ENCODE measurements around the gene AEBP2. TPM values are rescaled to one million over a fixed set of nuclear protein-coding genes. Genes with fewer than 3 reads are reported as not detected.

AEBP2 gene
- total and polyA plus RNA-seq, 12 donors: 5.7 to 31.6 (median 28.2) TPM

GRCh38 chr12:19402743-19403431, 36.4 kb upstream of the AEBP2 start:
- Histone ChIP-seq H3K4me1 (peaks cover 0 to 11% (median 0%) of the 10 kb centered on the region in 9 donors), H3K27ac (no peak overlapping the region), H3K36me3 (no peaks in the 10 kb centered on the region), H3K9me3 (no peaks in the 10 kb centered on the region), H3K27me3 (no peaks in the 10 kb centered on the region), H3K4me3 (no peak overlapping the region)
- TF ChIP-seq CTCF (IDR thresholded peaks at IDR 0.05): no peak
- ATAC-seq (peak in 6 of 8 donors; percentile 45 to 87 (median 82)), DNase-seq (peak; percentile 12 to 36)
- 59 to 60% methylated on average over 4 of the region's 4 CpGs for WGBS, 2 donors
- intact Hi-C loops (cut with DNase I): no loop called here

- intact Hi-C loops (cut with DNase I): no loop called here
- WGBS, 2 donors: 94 to 96% methylated on average over 16 of the region's 16 CpGs
- Histone ChIP-seq H3K4me3 (no peak overlapping the region), H3K27ac (no peak overlapping the region), H3K36me3 (no peaks in the 10 kb centered on the region), H3K27me3 (no peaks in the 10 kb centered on the region), H3K9me3 (no peaks in the 10 kb centered on the region), H3K4me1 (peaks cover 0 to 20% (median 10%) of the 10 kb centered on the region in 9 donors)
- ATAC-seq (no peak), DNase-seq (no peak)
- no peak for TF ChIP-seq CTCF (IDR thresholded peaks at IDR 0.05)
Measured at GRCh38 chr12:19404242-19404880, 34.9 kb upstream of the AEBP2 start.

- no peaks in the 10 kb centered on the region for H3K36me3 ChIP-seq
- intact Hi-C loops (cut with DNase I): no loop called here
Measured at GRCh38 chr12:19409376-19409775, 29.9 kb upstream of the AEBP2 start.

GRCh38 chr12:19410211-19410610, 29.1 kb upstream of the AEBP2 start:
- Histone ChIP-seq H3K4me1 (peaks cover 7 to 49% (median 26%) of the 10 kb centered on the region in 9 donors), H3K27ac (peak overlapping the region in 9 of 10 donors; percentile 5 to 82 (median 39)), H3K27me3 (no peaks in the 10 kb centered on the region), H3K36me3 (no peaks in the 10 kb centered on the region), H3K9me3 (no peaks in the 10 kb centered on the region), H3K4me3 (no peak overlapping the region)
- ATAC-seq: peak in 7 of 8 donors; percentile 31 to 74 (median 51)
- DNase-seq: no peak
- 40 to 41% methylated on average over 6 of the region's 6 CpGs for WGBS, 2 donors
- TF ChIP-seq CTCF (IDR thresholded peaks at IDR 0.05): no peak
- intact Hi-C loops (cut with DNase I): no loop called here

More at GRCh38 chr12:19409376-19409775, 29.9 kb upstream of the AEBP2 start:
- Histone ChIP-seq H3K4me3 (no peak overlapping the region), H3K27ac (peak overlapping the region in 4 of 10 donors; percentile 5 to 82 (median 40)), H3K27me3 (no peaks in the 10 kb centered on the region), H3K9me3 (no peaks in the 10 kb centered on the region), H3K4me1 (peaks cover 7 to 49% (median 26%) of the 10 kb centered on the region in 9 donors)
- 17 to 31% methylated on average over 3 of the region's 3 CpGs for WGBS, 2 donors
- DNase-seq (no peak), ATAC-seq (no peak)
- TF ChIP-seq CTCF (IDR thresholded peaks at IDR 0.05): no peak

All from heart right ventricle (tissue), 16 donors.